Measurements from ENCODE around the gene GPRC6A.

The GPRC6A gene

GRCh38 chr6:116828983-116829382 lies at the start of gene GPRC6A:
TSS of gene GPRC6A (minus strand) at chr6:116829083. CDS start at chr6:116829013, 70 bp downstream.
- Histone ChIP-seq H3K27ac (no peak within 1 kb of the TSS), H3K4me1 (ENCODE audit: control insufficient read depth in 1 of 2, insufficient read depth in 1 of 2, low read depth in 1 of 2, low read length in 1 of 2) (no peaks in the 10 kb centered on the region), H3K9me3 (no peaks in the 10 kb centered on the region), H3K27me3 (peaks cover 3% of the 10 kb centered on the region), H3K4me3 (ENCODE audit: low read depth in 1 of 2, low read length in 1 of 2) (no peak within 1 kb of the TSS), H3K36me3 (no peaks in the 10 kb centered on the region)
- TF ChIP-seq CTCF (IDR thresholded peaks at IDR 0.05): no peak

- no peaks in the 10 kb centered on the region for H3K4me1 ChIP-seq (ENCODE audit: control insufficient read depth in 1 of 2, insufficient read depth in 1 of 2, low read depth in 1 of 2, low read length in 1 of 2)
- peaks cover 75% of the 10 kb centered on the region for H3K27me3 ChIP-seq
- H3K27ac ChIP-seq: no peak overlapping the region
- no peak overlapping the region for H3K4me3 ChIP-seq (ENCODE audit: low read depth in 1 of 2, low read length in 1 of 2)
- no peaks in the 10 kb centered on the region for H3K36me3 ChIP-seq
- no peaks in the 10 kb centered on the region for H3K9me3 ChIP-seq
- no peak for TF ChIP-seq CTCF (IDR thresholded peaks at IDR 0.05)
Measured at GRCh38 chr6:116877743-116878142, 48.9 kb upstream of the GPRC6A start.

GRCh38 chr6:116876635-116877611 lies 48.0 kb upstream of the GPRC6A start, which contains the start of gene RFX6:
TSS of gene RFX6 (plus strand) at chr6:116877242. CDS start at chr6:116877276, 34 bp downstream.
- no peaks in the 10 kb centered on the region for H3K36me3 ChIP-seq
- H3K27ac ChIP-seq: no peak within 1 kb of the TSS
- peaks cover 75% of the 10 kb centered on the region for H3K27me3 ChIP-seq
- no peak within 1 kb of the TSS for H3K4me3 ChIP-seq (ENCODE audit: low read depth in 1 of 2, low read length in 1 of 2)
- no peaks in the 10 kb centered on the region for H3K9me3 ChIP-seq
- no peak for TF ChIP-seq CTCF (IDR thresholded peaks at IDR 0.05)
- no peaks in the 10 kb centered on the region for H3K4me1 ChIP-seq (ENCODE audit: control insufficient read depth in 1 of 2, insufficient read depth in 1 of 2, low read depth in 1 of 2, low read length in 1 of 2)

GRCh38 chr6:116876107-116876506 lies 47.2 kb upstream of the GPRC6A start:
- no peak for TF ChIP-seq CTCF (IDR thresholded peaks at IDR 0.05)
- no peaks in the 10 kb centered on the region for H3K36me3 ChIP-seq
- H3K9me3 ChIP-seq: no peaks in the 10 kb centered on the region
- no peak overlapping the region for H3K4me3 ChIP-seq (ENCODE audit: low read depth in 1 of 2, low read length in 1 of 2)
- H3K4me1 ChIP-seq (ENCODE audit: control insufficient read depth in 1 of 2, insufficient read depth in 1 of 2, low read depth in 1 of 2, low read length in 1 of 2): no peaks in the 10 kb centered on the region
- H3K27ac ChIP-seq: no peak overlapping the region
- H3K27me3 ChIP-seq: peaks cover 75% of the 10 kb centered on the region

GRCh38 chr6:116872771-116873170 lies 43.9 kb upstream of the GPRC6A start:
- TF ChIP-seq CTCF (IDR thresholded peaks at IDR 0.05): no peak

More at GRCh38 chr6:116872771-116873170, 43.9 kb upstream of the GPRC6A start:
- Histone ChIP-seq H3K4me3 (ENCODE audit: low read depth in 1 of 2, low read length in 1 of 2) (no peak overlapping the region), H3K9me3 (no peaks in the 10 kb centered on the region), H3K27me3 (peaks cover 47% of the 10 kb centered on the region), H3K27ac (no peak overlapping the region), H3K4me1 (ENCODE audit: control insufficient read depth in 1 of 2, insufficient read depth in 1 of 2, low read depth in 1 of 2, low read length in 1 of 2) (no peaks in the 10 kb centered on the region), H3K36me3 (no peaks in the 10 kb centered on the region)

Measured in neutrophil (primary cell).